DOHH2 (cell line): Measurements from ENCODE around the gene NBEAL1.

ENCODE experiments used
- CTCF ChIP-seq: fragments of 200-600 bp; sonication (generic); IDR thresholded peaks from one replicate; pipeline ENCODE4 v1.5.1; 2014; ENCODE audit warnings: antibody characterized with exemption, mild to moderate bottlenecking, low read depth, low read length; ENCODE audit not compliant: poor library complexity, severe bottlenecking
- EZH2phosphoT487 ChIP-seq: fragments of 200-600 bp; sonication (generic); IDR thresholded peaks from 2 replicates; pipeline ENCODE4 v1.6.1; 2017; ENCODE audit warnings: borderline replicate concordance, mild to moderate bottlenecking, antibody characterized with exemption, low read length, moderate library complexity, mixed read lengths

GRCh38 chr2:203175371-203175770 lies 160.7 kb downstream of the NBEAL1 start:
- TF ChIP-seq CTCF (no peak), EZH2phosphoT487 (no peak)
